Upper lobe of left lung (tissue), 4 donors: ENCODE measurements around the gene ASPHD1.

Experiments
- CTCF ChIP-seq, 6 experiments: fragments of 450-650 bp in 4 of 6; fragments of 200-600 bp in 2 of 6; sonication (generic) in 2 of 6; IDR thresholded peaks; one replicate each; pipeline ENCODE4 v1.5.1; 2016 to 2019; ENCODE audit warnings: antibody characterized with exemption in 6 of 6
- EP300 ChIP-seq, 4 donors: sonication (generic); formaldehyde crosslinking; IDR thresholded peaks; one replicate each; pipeline ENCODE4 v1.5.1; 2017; ENCODE audit warnings: antibody characterized with exemption in 4 of 4, control low read depth in 2 of 4
- POLR2A ChIP-seq, 4 donors: fragments of 450-650 bp; IDR thresholded peaks; one replicate each; pipeline ENCODE4 v1.5.1; 2016 to 2017; ENCODE audit warnings: antibody characterized with exemption in 4 of 4, mild to moderate bottlenecking in 2 of 4
- POLR2AphosphoS5 ChIP-seq, 2 donors: sonication (generic); formaldehyde crosslinking; IDR thresholded peaks; one replicate each; pipeline ENCODE4 v1.5.1; 2017; ENCODE audit warnings: antibody characterized with exemption in 2 of 2

GRCh38 chr16:29951625-29952365, 51.5 kb downstream of the ASPHD1 start:
- TF ChIP-seq CTCF (IDR thresholded peaks at IDR 0.05) (no peak), POLR2AphosphoS5 (IDR thresholded peaks at IDR 0.05) (no peak), POLR2A (IDR thresholded peaks at IDR 0.05) (no peak), EP300 (IDR thresholded peaks at IDR 0.05) (no peak)
